Activated naive CD4-positive, alpha-beta T cell treated with Interleukin-2 at 50 U/mL for 16 hours (primary cell): ENCODE measurements around the gene WHRN.

Experiments used
- DNase-seq: peaks from one replicate; pipeline ENCODE4 v3.0.0-alpha.2; 2020

The WHRN gene

GRCh38 chr9:114513055-114513958 lies 8.0 kb upstream of the WHRN start:
- no peak for DNase-seq

- no peak for DNase-seq
These were observed 7.0 kb upstream of the WHRN start for GRCh38 chr9:114511978-114512874.

GRCh38 chr9:114507726-114508125 lies 2.5 kb upstream of the WHRN start:
- DNase-seq: no peak

- DNase-seq: no peak
These were observed 763 bp upstream of the WHRN start for GRCh38 chr9:114506082-114506390.

GRCh38 chr9:114504341-114505186 lies 709 bp downstream of the WHRN start:
- DNase-seq: peak; percentile 45

GRCh38 chr9:114503522-114504340 lies 1.5 kb downstream of the WHRN start:
- DNase-seq: no peak

- no peak for DNase-seq
These were observed 2.3 kb downstream of the WHRN start for GRCh38 chr9:114503009-114503408.

GRCh38 chr9:114501796-114502682 lies 3.2 kb downstream of the WHRN start:
- no peak for DNase-seq

- DNase-seq: no peak
These were observed 4.5 kb downstream of the WHRN start for GRCh38 chr9:114500697-114501292.

- no peak for DNase-seq
These were observed 5.2 kb downstream of the WHRN start for GRCh38 chr9:114499941-114500696.

GRCh38 chr9:114499528-114499927 lies 5.7 kb downstream of the WHRN start:
- no peak for DNase-seq

- peak; percentile 23 for DNase-seq
These were observed 7.4 kb downstream of the WHRN start for GRCh38 chr9:114497727-114498382.

GRCh38 chr9:114497236-114497635 lies 8.0 kb downstream of the WHRN start:
- DNase-seq: no peak

- DNase-seq: no peak
These were observed 9.3 kb downstream of the WHRN start for GRCh38 chr9:114496011-114496410.

- DNase-seq: no peak
These were observed 10.3 kb downstream of the WHRN start for GRCh38 chr9:114494776-114495569.

GRCh38 chr9:114493521-114494184 lies 11.6 kb downstream of the WHRN start:
- DNase-seq: no peak

GRCh38 chr9:114492991-114493390 lies 12.3 kb downstream of the WHRN start:
- DNase-seq: no peak
